GM12872 (cell line): ENCODE results near the gene MBD3L2.

ENCODE experiments used
- CTCF ChIP-seq: IDR thresholded peaks from 3 replicates; pipeline ENCODE4 v1.5.1; 2011; ENCODE audit warnings: low read depth, mild to moderate bottlenecking, low read length, moderate library complexity; ENCODE audit not compliant: insufficient read depth

MBD3L2 gene

DNA sequence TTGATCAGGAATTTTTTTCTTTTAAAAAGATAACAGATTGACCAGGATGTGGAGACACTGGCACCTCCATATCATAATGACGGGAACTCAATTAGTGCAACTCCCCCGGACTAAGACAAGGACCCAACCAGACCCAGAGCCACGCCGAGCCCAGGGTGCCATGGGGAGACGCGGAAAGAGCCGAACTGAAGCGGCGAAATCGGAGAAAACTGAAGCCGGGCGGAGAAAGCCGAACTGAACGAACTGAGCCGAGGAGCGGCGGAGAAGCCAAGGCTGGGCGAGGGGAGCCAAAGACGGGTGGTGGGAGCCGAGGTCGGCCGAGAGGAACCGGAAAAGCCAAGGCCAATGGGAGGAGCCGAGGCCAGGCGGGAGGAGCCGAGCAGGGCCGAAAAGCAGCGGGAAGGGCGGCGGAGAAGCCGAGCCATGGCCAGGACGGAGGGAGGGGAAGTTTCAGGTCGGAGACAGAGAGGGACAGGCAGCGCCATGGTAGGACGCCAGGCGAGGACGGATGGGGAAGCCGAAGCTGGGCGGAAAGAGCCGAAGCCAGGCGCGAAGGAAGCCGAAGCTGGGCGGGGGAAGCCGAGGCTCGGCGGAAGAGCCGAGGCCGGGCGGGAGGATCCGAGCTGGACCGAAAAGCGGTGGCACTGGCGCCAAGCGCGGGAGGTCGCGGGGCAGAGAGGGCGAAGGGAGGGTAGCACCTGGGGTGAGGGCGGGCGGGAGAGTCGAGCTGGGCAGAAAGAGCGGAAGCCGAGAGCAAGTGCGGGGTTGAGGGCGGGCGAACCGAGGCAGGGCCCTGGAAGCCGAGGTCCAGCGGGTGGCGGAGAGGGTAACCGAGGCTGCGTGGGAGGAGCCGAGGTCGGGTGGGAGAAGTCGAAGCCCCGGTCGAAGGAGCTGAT lies 49.8 kb downstream of the MBD3L2 start:
- TF ChIP-seq CTCF: no peak

DNA sequence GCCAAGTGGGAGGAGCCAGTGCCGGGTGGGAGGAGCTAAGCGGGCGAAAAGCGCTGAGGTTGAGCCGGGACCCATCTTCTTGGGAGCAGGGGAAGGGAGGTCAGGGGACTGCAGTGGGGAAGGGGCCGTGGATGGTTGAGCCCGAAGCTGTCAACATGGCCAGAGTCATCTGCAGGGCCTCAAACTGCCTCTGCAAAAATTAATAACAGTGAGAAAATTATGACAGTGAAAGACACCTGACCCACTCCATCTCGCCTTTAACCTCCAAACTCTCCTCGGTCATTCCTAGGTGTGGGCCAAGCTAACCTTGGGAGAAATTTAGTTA lies 50.4 kb downstream of the MBD3L2 start:
- TF ChIP-seq CTCF: no peak
